Activated CD8-positive, alpha-beta memory T cell treated with anti-CD3 and anti-CD28 coated beads for 24 hours (primary cell): Measurements from ENCODE around the gene C5.
"Not testable (repeated sequence)": the region's sequence is repeated elsewhere in the genome, so short reads cannot be mapped to it uniquely, and the experiment has no call there.

ENCODE experiments used
- DNase-seq: peaks from one replicate; pipeline ENCODE4 v3.0.0-alpha.2; 2020

C5 gene

GRCh38 chr9:120977321-120977720 is 72.8 kb downstream of the C5 start:
- no peak for DNase-seq

- DNase-seq = no peak
These were observed 75.2 kb downstream of the C5 start for GRCh38 chr9:120974921-120975320.

GRCh38 chr9:120974181-120974580 is 75.9 kb downstream of the C5 start:
- no peak for DNase-seq

GRCh38 chr9:120971938-120972337 is 78.1 kb downstream of the C5 start:
- no peak for DNase-seq

GRCh38 chr9:120971471-120971870 is 78.6 kb downstream of the C5 start:
- DNase-seq = not testable (repeated sequence)

GRCh38 chr9:120970244-120970643 is 79.8 kb downstream of the C5 start:
- no peak for DNase-seq

GRCh38 chr9:120966013-120966369 is 84.1 kb downstream of the C5 start:
- DNase-seq = no peak

- DNase-seq = no peak
These were observed 84.6 kb downstream of the C5 start for GRCh38 chr9:120965344-120966012.

- DNase-seq = no peak
These were observed 88.1 kb downstream of the C5 start for GRCh38 chr9:120961936-120962335.

- DNase-seq = no peak
These were observed 90.1 kb downstream of the C5 start for GRCh38 chr9:120960001-120960400.

- no peak for DNase-seq
These were observed 93.2 kb downstream of the C5 start for GRCh38 chr9:120956862-120957261.

- no peak for DNase-seq
These were observed 98.0 kb downstream of the C5 start for GRCh38 chr9:120951960-120952618.

GRCh38 chr9:120950421-120951388 is 99.4 kb downstream of the C5 start:
- no peak for DNase-seq

GRCh38 chr9:120949290-120949689 is 100.8 kb downstream of the C5 start:
- no peak for DNase-seq

GRCh38 chr9:120948824-120949223 is 101.3 kb downstream of the C5 start:
- no peak for DNase-seq

- no peak for DNase-seq
These were observed 102.9 kb downstream of the C5 start for GRCh38 chr9:120947222-120947621.

GRCh38 chr9:120946259-120946658 is 103.8 kb downstream of the C5 start:
- DNase-seq = no peak

- DNase-seq = no peak
These were observed 105.1 kb downstream of the C5 start for GRCh38 chr9:120944948-120945347.

- no peak for DNase-seq
These were observed 105.6 kb downstream of the C5 start for GRCh38 chr9:120944434-120944843.

GRCh38 chr9:120942186-120943001 is 107.7 kb downstream of the C5 start:
- no peak for DNase-seq

- DNase-seq = no peak
These were observed 108.9 kb downstream of the C5 start for GRCh38 chr9:120941046-120941770.

GRCh38 chr9:120940573-120940972 is 109.5 kb downstream of the C5 start:
- no peak for DNase-seq
